ENCODE measurements around the gene INSYN2B.

GRCh38 chr5:169911448-169912212 is 68.7 kb downstream of the INSYN2B start:
- TF ChIP-seq CTCF (IDR thresholded peaks at IDR 0.05; ENCODE audit: insufficient read depth, low read length) = no peak
- no peak for TF ChIP-seq GABPA (IDR thresholded peaks at IDR 0.05; ENCODE audit: low read depth)
- TF ChIP-seq POLR2AphosphoS5 (IDR thresholded peaks at IDR 0.05; ENCODE audit: low read depth) = no peak

Measured in HL-60 (cell line).